Neuron (in vitro differentiated cells): ENCODE results near the gene PLXND1.

ENCODE experiments used
- H2AFZ ChIP-seq: one replicate; pipeline ENCODE4 v1.6.1; 2013; ENCODE audit warnings: low read depth, mild to moderate bottlenecking, inconsistent platforms, low read length, moderate library complexity
- H3K27me3 ChIP-seq: one replicate; pipeline ENCODE4 v1.6.1; 2013; ENCODE audit warnings: low read length; ENCODE audit not compliant: insufficient read depth
- H3K36me3 ChIP-seq: one replicate; pipeline ENCODE4 v1.6.1; 2013; ENCODE audit warnings: low read length; ENCODE audit not compliant: insufficient read depth
- H3K4me1 ChIP-seq: one replicate; pipeline ENCODE4 v1.6.1; 2013; ENCODE audit warnings: low read length; ENCODE audit not compliant: insufficient read depth
- H3K4me3 ChIP-seq: 2 replicates; pipeline ENCODE4 v1.5.1; 2013; ENCODE audit warnings: mild to moderate bottlenecking, low read length, moderate library complexity
- H3K9me3 ChIP-seq: one replicate; pipeline ENCODE4 v1.6.1; 2013; ENCODE audit warnings: low read length

Gene PLXND1

DNA sequence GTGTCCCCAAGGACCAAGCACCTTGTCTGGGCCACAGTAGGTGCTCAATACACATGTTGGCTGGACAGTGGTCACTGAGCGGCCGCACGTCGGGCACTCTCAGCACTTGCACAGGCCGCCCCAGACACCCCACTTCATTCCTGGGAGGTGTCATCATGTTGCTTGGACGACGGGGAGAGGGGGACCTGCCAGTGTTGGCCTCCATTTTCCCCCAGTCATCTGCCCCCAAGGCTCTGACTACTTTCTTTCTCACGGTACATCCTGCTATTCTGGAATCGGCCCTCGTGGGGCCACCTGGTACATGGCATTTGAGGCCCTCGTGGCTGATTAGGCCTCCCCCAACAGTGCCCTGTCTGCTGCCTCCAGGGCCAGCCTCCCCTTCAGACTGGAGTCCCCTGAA, 79.2 kb downstream of the PLXND1 start:
- Histone ChIP-seq H3K27me3 (no peaks in the 10 kb centered on the region), H3K36me3 (no peaks in the 10 kb centered on the region), H3K4me3 (no peak overlapping the region), H3K9me3 (peaks cover 2% of the 10 kb centered on the region), H3K4me1 (peaks cover 11% of the 10 kb centered on the region), H2AFZ (no peak overlapping the region)

GRCh38 chr3:129526121-129526900, 80.2 kb downstream of the PLXND1 start:
- Histone ChIP-seq H3K27me3 (no peaks in the 10 kb centered on the region), H3K4me1 (peaks cover 19% of the 10 kb centered on the region), H3K4me3 (no peak overlapping the region), H2AFZ (no peak overlapping the region), H3K9me3 (no peaks in the 10 kb centered on the region), H3K36me3 (no peaks in the 10 kb centered on the region)

GRCh38 chr3:129525341-129525968, 81.0 kb downstream of the PLXND1 start:
- H3K9me3 ChIP-seq, result no peaks in the 10 kb centered on the region
- H3K4me3 ChIP-seq, result no peak overlapping the region
- H3K36me3 ChIP-seq, result no peaks in the 10 kb centered on the region
- peaks cover 17% of the 10 kb centered on the region for H3K4me1 ChIP-seq
- H2AFZ ChIP-seq, result no peak overlapping the region
- H3K27me3 ChIP-seq, result no peaks in the 10 kb centered on the region

GRCh38 chr3:129524081-129524480, 82.4 kb downstream of the PLXND1 start:
- H3K4me3 ChIP-seq, result no peak overlapping the region
- H2AFZ ChIP-seq, result no peak overlapping the region
- no peaks in the 10 kb centered on the region for H3K27me3 ChIP-seq
- H3K9me3 ChIP-seq, result no peaks in the 10 kb centered on the region
- peaks cover 10% of the 10 kb centered on the region for H3K4me1 ChIP-seq
- peaks cover 5% of the 10 kb centered on the region for H3K36me3 ChIP-seq

DNA sequence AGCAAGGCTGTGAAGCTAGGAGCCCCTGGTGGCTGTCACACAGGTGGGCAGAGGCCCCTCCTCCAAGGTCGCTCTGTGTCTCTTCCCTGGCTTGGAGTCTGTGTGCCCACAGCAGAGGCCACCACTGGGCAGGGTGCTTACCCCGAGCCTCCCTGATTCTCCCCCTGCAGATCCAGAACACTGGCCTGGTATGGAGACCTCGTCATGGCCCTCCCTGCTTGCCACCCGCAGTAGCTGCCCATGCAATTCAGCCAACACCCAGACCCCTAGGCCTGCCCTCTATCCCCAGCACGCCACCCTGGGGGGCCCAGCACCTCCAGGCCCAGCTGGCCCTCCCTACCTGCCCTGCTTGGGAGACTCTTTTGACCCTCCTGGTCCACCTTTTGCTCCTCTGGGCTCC, 83.5 kb downstream of the PLXND1 start:
- Histone ChIP-seq H2AFZ (no peak overlapping the region), H3K4me1 (peaks cover 10% of the 10 kb centered on the region), H3K36me3 (peaks cover 7% of the 10 kb centered on the region), H3K4me3 (no peak overlapping the region), H3K27me3 (no peaks in the 10 kb centered on the region), H3K9me3 (no peaks in the 10 kb centered on the region)

- H3K4me1 ChIP-seq, result peaks cover 10% of the 10 kb centered on the region
- H3K27me3 ChIP-seq, result no peaks in the 10 kb centered on the region
- H3K4me3 ChIP-seq, result no peak overlapping the region
- H3K9me3 ChIP-seq, result no peaks in the 10 kb centered on the region
- H2AFZ ChIP-seq, result no peak overlapping the region
- H3K36me3 ChIP-seq, result peaks cover 10% of the 10 kb centered on the region
These were observed 84.9 kb downstream of the PLXND1 start for GRCh38 chr3:129521611-129522010.

- Histone ChIP-seq H3K4me3 (no peak overlapping the region), H3K36me3 (peaks cover 14% of the 10 kb centered on the region), H2AFZ (no peak overlapping the region), H3K4me1 (peaks cover 10% of the 10 kb centered on the region), H3K9me3 (no peaks in the 10 kb centered on the region), H3K27me3 (no peaks in the 10 kb centered on the region)
These were observed 85.5 kb downstream of the PLXND1 start for GRCh38 chr3:129520960-129521359.

DNA sequence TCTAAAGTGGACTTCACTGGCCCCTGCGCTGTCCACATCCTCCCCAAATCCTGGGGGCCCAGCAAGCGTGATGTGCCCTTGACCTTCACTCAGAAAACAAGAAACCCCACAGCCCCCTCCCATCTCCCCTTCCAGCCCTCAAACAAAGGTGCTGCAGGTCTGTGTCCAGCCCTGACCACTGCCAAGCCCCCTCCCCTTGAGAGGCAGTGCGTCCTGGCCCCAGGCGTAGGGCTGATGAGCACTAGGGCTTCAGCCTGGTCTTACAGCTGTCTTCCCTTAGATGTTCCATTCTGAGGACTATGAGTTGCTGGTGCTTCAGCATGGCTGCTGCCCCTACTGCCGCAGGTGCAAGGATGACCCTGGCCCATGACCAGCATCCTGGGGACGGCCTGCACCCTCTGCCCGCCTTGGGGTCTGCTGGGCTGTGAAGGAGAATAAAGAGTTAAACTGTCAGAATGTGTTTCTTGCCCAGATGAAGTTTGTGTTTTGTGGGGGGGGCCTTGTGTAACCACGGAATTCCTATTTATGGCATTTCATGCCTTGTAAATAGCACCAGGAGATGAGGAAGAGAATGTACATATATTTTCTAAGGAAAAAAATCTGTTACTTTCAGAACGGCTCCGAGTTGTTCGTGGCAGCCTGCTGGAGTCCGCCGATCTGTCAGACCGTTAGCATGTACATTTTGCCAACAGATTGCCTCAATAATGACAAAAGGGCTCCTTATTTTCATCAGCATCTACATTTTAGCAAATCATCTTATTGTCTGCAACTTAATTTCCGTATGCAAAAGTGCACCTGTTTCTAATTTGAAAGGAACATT, 86.4 kb downstream of the PLXND1 start:
- H3K4me3 ChIP-seq, result no peak overlapping the region
- peaks cover 17% of the 10 kb centered on the region for H3K36me3 ChIP-seq
- H3K4me1 ChIP-seq, result peaks cover 10% of the 10 kb centered on the region

GRCh38 chr3:129519449-129519848, 87.0 kb downstream of the PLXND1 start:
- H3K27me3 ChIP-seq, result no peaks in the 10 kb centered on the region
- no peaks in the 10 kb centered on the region for H3K9me3 ChIP-seq

More for the DNA sequence above, 86.4 kb downstream of the PLXND1 start:
- no peaks in the 10 kb centered on the region for H3K27me3 ChIP-seq
- H3K9me3 ChIP-seq, result no peaks in the 10 kb centered on the region
- H2AFZ ChIP-seq, result no peak overlapping the region

DNA sequence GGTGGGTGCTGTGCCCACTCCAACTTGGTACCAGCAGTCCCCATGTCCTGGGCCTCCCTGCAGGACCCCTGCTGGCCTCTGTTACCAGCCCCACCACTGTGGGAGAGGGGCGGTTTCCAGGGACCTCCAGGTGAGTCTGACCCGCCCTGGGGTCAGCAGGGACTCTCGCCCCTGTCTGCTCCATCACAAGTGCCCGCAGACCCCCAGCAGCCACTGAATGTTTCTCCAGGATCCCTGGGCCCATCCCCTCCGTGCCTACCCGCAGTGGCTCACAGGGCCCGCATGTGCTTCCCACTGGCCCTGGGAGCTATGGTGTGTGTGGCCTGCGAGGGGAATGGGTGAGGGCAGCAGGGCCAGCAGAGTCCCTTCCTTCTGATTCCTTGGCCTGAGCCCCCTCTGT, 87.9 kb downstream of the PLXND1 start:
- no peaks in the 10 kb centered on the region for H3K9me3 ChIP-seq
- H3K4me3 ChIP-seq, result no peak overlapping the region
- H3K36me3 ChIP-seq, result peaks cover 26% of the 10 kb centered on the region
- peaks cover 10% of the 10 kb centered on the region for H3K4me1 ChIP-seq
- H2AFZ ChIP-seq, result no peak overlapping the region
- H3K27me3 ChIP-seq, result no peaks in the 10 kb centered on the region

More at GRCh38 chr3:129519449-129519848, 87.0 kb downstream of the PLXND1 start:
- Histone ChIP-seq H2AFZ (no peak overlapping the region), H3K4me1 (peaks cover 10% of the 10 kb centered on the region), H3K4me3 (no peak overlapping the region), H3K36me3 (peaks cover 19% of the 10 kb centered on the region)

DNA sequence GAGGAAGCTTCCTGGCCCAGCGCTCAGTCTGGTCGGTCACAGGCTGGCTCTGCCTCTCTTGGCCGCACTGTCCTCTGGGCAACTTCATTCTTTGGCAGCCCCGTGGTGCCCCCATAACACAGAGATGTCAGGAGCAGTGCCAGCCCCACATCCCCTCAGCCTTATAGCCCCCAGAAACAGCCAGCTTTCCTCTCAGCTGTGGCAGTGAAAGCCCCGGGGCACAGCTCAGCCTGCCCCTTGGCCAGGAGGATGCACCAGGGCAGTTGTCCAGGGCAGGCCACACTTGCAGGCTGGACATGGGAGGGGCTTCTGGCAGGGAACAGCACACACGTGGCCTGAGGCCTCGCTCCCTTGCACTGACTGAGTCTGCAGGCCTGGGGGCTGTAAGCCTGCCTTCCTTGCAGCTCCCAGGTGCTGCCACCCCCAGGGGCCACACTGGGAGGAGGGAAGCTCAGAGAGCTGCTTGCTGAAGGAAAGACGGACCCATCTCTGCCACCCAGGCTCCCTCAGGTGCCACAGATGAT, 88.4 kb downstream of the PLXND1 start:
- Histone ChIP-seq H3K36me3 (peaks cover 29% of the 10 kb centered on the region), H3K9me3 (no peaks in the 10 kb centered on the region), H3K4me1 (peaks cover 10% of the 10 kb centered on the region)

GRCh38 chr3:129517516-129517915, 89.0 kb downstream of the PLXND1 start:
- no peaks in the 10 kb centered on the region for H3K9me3 ChIP-seq
- peaks cover 33% of the 10 kb centered on the region for H3K36me3 ChIP-seq
- peaks cover 10% of the 10 kb centered on the region for H3K4me1 ChIP-seq
- H3K27me3 ChIP-seq, result no peaks in the 10 kb centered on the region
- no peak overlapping the region for H2AFZ ChIP-seq
- H3K4me3 ChIP-seq, result no peak overlapping the region

More for the DNA sequence above, 88.4 kb downstream of the PLXND1 start:
- no peaks in the 10 kb centered on the region for H3K27me3 ChIP-seq
- no peak overlapping the region for H2AFZ ChIP-seq
- no peak overlapping the region for H3K4me3 ChIP-seq
